Left kidney (tissue), 8 donors: ENCODE results near the gene TRPV6. TPM values are rescaled to one million over a fixed set of nuclear protein-coding genes. Genes with fewer than 3 reads are reported as not detected.

Experiments
- DNase-seq: peaks from one replicate; pipeline ENCODE4 v3.0.0-alpha.2; 2013
- long read RNA-seq, 8 donors: transcript quantifications; one replicate each; lab custom pipeline, GENCODE V29; 2026
- polyA plus RNA-seq: library from polyadenylated mRNA; unstranded; fragments of 120-200 nt; gene quantifications from one replicate; pipeline ENCODE4 v1.2.1, GENCODE V29; 2013; ENCODE audit not compliant: insufficient read length

Gene TRPV6
- polyA plus RNA-seq: 12.3 TPM
- long read RNA-seq, donor 1: 0 reads
- long read RNA-seq, donor 2: 0 reads
- long read RNA-seq, donor 3: 0 reads
- long read RNA-seq, donor 4: 0 reads
- long read RNA-seq, donor 5, partial matches to known transcripts: 0 of 1 reads
- long read RNA-seq, donor 5, other reads (novel, unspliced or antisense): 0 of 1 reads
- long read RNA-seq, donor 6: 0 reads
- long read RNA-seq, donor 7, partial matches to known transcripts: 0 of 1 reads
- long read RNA-seq, donor 7, other reads (novel, unspliced or antisense): 0 of 1 reads
- long read RNA-seq, donor 8: 0 reads

GRCh38 chr7:142885311-142886230 is at the start of gene TRPV6:
Gene TRPV6, minus strand, starts transcription at chr7:142885745.
- peak; percentile 46 for DNase-seq

- no peak for DNase-seq
Observed at GRCh38 chr7:142934056-142934455, 48.5 kb upstream of the TRPV6 start.

DNA sequence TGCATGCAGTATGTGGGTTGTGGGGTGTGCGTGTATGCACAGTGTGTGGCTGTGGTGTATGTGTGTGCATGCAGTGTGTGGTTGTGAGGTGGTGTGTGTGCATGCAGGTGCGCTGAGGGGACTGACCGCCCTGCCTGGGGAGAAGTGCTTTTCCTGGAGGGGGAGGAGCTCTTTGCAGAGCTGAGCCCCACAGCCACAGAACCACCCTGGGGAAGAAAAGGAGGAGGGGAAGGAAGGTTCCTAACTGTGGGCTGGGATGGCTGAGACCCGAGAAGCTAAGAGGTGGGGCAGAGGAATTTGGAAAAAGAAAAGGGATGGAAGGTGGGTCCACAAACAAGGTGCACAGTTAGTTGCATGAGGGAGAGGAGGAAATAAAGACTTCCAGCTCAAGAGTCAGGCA is 48.1 kb upstream of the TRPV6 start, which contains the start of gene TRPV5:
TSS of gene TRPV5 (minus strand) at position 123 of the 400 bp plus-strand sequence. CDS start 287 bp downstream, outside the sequence.
- no peak for DNase-seq

GRCh38 chr7:142933092-142933475 is 47.5 kb upstream of the TRPV6 start:
- DNase-seq: no peak

- DNase-seq: no peak
Observed at GRCh38 chr7:142932386-142933091, 47.0 kb upstream of the TRPV6 start.

GRCh38 chr7:142930126-142930730 is 44.7 kb upstream of the TRPV6 start:
- no peak for DNase-seq

DNA sequence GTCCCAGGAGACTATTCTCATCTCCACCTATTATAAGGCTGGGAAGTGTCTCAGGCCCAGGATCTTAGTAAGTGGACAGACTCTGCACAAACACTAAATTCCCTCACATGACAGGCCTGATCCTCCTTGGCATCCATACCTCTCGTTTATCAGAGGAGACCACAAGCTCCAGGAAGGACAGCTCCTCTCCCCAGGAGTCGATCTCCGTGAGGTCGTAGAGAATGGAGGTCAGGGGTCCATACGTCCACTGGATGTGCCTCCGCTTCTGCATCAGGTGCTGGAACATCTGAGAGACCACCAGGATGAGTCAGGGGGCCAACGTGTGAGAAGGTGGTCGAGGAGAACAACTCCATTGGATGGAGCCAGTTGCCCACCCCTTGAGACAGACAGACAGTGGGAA is 42.4 kb upstream of the TRPV6 start:
- DNase-seq: no peak

DNA sequence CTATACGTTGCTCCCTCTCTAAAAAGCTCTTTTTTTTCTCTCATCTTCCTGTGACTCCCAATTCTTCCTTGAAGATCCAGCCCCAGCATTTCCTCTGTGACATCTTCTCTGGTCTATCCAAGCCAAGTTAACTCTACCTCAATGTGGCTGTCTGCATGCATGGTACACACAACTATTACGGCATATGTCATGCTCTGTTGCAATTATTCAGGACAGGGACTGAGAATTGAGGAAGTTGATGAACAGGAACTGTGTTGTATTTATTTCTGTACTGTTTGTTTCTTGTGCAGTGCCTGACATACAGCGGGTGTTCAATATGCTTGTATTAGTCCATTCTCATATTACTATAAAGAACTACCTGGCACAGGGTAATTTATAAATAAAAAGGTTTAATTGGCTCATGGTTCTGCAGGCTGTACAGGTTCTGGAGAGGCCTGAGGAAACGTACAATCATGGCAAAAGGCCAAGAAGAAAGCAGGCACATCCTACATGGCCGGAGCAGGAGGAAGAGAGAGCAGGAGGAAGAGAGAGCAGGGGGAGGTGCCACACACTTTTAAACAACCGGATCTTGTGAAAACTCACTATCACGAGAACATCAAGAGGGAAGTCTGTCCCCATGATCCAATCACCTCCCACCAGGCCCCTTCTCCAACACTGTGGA is 41.7 kb upstream of the TRPV6 start:
- no peak for DNase-seq

GRCh38 chr7:142925413-142925812 is 39.9 kb upstream of the TRPV6 start:
- DNase-seq: no peak

- DNase-seq: no peak
Observed at GRCh38 chr7:142923391-142923790, 37.8 kb upstream of the TRPV6 start.

DNA sequence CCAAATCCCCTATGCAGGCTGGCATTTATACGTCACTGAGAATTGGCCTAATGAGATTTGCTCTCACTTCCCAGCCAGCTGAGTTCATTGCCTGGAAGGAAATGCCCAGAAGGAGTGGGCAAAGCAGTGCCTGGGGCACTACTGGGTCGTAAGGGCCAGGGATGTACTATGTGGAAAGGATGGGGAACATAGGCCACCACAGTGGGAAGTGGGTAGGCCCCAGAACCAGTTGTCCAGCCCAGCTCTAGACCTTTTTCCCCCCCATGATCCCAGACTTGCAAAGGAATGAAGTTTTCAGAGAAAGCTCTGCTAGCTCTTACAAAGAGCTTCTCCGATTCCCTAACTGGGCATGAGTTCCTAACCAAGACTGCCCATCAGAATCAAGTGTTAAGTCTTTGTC is 34.1 kb upstream of the TRPV6 start:
- no peak for DNase-seq

GRCh38 chr7:142918901-142919300 is 33.4 kb upstream of the TRPV6 start:
- no peak for DNase-seq

GRCh38 chr7:142917447-142917846 is 31.9 kb upstream of the TRPV6 start:
- no peak for DNase-seq

DNA sequence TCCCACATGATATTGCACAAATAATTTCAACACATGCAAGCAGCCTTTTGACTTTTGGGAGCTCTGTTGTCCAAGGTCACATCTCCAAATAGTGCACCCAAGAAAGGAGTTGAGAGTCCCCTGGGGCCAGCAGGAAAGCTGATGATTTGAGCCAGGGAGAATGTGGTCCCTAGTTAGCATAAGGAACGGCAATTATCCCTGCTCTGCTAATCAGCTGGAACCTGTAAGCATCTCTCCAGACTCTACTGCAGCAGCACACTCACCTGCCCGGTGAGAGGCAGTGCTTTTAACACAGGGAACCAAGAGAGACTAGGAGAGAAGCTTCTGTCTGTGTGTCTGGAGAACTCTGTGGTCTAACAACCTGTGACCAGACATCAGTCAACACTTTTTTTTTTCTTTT is 31.0 kb upstream of the TRPV6 start:
- peak; percentile 27 for DNase-seq

GRCh38 chr7:142915315-142915714 is 29.8 kb upstream of the TRPV6 start:
- no peak for DNase-seq

DNA sequence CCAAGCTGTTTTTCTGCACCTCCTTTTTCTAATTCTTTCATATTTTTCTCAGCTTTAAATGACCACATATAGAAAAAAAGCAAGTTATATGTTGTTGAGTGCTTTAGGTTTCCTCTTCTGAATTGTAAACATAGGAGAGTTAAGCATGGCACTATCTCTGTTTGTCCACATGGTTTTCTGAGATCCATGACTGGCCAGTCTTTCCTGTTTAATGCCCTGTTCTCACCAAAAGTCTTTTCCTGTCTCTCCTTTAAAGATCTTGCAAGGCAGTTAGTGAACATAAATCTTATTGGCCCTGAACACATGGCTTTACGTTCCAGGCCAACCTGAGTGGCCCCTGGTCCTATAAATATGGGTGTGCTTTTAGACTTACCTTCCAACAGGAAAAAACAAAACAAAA is 28.6 kb upstream of the TRPV6 start:
- DNase-seq: no peak

GRCh38 chr7:142913566-142913965 is 28.0 kb upstream of the TRPV6 start:
- DNase-seq: no peak

DNA sequence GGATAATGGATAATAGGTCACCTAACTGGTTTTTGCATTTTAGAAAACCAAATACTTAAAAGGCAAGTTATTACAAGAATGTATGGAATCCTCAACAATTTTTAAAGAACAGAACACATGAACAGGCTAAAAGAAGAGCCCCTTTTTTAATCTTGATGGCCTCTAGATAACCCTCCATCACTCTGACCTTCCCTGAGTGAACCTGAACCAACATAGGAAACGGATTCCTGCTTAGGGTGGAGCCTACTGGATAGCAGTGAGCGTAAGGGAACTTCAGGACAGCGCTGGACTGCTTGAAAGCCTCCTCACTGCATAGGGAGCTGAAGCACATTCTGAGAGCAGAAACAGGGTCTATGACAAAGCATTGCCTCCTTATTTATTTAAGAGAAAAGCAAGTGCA is 27.5 kb upstream of the TRPV6 start:
- DNase-seq: no peak

DNA sequence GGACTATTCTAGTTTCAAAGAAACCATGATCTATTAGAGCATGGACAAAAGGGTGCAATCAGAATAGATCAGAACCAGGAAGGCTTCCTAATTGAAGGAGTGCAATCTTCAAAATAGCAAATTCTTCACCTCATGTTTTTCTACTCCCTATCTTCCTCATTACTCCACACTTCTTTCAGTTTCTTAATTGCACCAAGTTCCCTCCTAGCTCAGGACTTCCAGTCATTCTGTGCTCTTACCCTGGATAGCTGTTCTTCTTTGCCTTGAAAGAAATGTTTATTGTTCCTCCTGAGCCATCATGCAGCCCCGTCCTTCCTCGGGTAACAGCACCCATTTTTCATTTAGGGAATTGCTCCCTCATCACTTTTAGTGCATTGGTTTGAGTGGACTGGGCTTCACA is 24.9 kb upstream of the TRPV6 start:
- no peak for DNase-seq

DNA sequence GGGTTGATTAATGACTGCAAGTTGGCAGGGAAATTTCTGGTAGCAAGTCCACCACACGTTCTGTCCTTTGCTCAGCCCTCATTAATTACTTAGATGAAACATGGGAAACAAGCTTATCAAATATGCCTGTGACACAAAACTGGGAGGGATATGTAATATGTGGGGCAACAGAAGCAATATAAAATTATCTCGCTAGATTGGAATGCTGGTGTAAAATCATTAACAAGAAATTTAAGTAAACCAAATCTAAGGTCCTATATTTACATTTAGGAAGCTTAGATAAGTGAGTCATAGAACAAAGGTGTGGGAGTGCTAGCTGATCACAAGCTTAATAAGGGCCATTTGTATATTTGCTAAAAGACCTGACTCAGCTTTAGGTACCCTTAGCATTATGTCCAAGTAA is 24.5 kb upstream of the TRPV6 start:
- no peak for DNase-seq
